HG03575 (cell line): Measurements from ENCODE around the gene AKIP1.
"Not testable (repeated sequence)": the region's sequence is repeated elsewhere in the genome, so short reads cannot be mapped to it uniquely, and the experiment has no call there.

Experiments
- ATAC-seq: cut with Tn5 transposase; IDR thresholded peaks from one replicate; pipeline ENCODE4 v1.9.1; 2021; ENCODE audit not compliant: unreplicated experiment, insufficient number of reproducible peaks, low FRiP score; ENCODE audit errors: extremely low read depth

The AKIP1 gene, protein sequence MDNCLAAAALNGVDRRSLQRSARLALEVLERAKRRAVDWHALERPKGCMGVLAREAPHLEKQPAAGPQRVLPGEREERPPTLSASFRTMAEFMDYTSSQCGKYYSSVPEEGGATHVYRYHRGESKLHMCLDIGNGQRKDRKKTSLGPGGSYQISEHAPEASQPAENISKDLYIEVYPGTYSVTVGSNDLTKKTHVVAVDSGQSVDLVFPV

DNA sequence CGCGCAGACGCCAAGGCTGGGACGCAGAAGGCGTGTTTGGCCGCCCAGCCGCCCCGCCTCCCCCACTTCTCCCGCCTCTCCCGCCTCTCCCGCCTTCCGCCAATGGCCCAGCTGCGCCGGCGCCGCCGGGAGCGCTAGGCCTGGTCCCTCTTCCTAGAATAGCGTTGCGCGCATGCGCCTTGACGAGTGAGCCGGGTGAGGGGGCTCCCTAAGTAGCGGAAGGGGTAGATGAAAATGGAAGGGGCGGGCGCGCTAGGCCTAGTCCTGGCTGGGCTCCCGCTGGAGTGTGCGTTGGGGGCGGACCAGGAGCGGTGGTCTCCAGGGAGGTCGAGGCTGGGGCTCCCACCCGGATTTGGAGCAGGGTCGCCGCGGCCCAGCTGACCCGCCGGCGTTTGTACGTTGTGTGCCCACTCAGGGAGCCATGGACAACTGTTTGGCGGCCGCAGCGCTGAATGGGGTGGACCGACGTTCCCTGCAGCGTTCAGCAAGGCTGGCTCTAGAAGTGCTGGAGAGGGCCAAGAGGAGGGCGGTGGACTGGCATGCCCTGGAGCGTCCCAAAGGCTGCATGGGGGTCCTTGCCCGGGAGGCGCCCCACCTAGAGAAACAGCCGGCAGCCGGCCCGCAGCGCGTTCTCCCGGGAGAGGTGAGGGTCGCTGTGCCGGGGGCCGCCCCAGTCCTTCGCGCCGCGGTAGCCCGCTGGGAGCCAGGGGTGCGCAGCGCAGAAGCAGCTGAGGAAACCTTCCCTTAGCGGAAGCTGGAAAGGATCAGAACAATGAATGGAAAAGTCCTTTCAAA, at the start of gene AKIP1:
Gene AKIP1 (plus strand): TSS at position 161 of the 795 bp plus-strand sequence. CDS start 261 bp downstream, at position 422.
- ATAC-seq: no peak

DNA sequence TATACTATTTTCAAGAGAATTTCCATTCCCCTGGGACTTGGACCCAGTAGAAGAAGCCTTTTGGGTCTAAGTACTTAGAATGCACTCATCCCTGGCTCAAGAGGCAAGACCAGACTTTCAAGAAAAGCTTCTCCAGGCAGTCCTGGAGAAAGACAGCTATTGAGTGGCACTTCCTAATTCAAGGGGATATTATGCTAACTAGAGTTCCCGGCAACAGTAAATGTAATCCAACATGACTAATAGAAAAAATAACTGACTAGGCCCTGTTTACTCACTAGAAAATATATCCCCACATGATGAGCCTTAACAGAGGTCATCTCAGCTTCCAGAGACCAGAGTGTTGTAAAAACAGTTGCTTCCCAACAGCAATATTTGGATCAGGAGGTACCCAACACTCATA, 47.2 kb upstream of the AKIP1 start:
- ATAC-seq: no peak

DNA sequence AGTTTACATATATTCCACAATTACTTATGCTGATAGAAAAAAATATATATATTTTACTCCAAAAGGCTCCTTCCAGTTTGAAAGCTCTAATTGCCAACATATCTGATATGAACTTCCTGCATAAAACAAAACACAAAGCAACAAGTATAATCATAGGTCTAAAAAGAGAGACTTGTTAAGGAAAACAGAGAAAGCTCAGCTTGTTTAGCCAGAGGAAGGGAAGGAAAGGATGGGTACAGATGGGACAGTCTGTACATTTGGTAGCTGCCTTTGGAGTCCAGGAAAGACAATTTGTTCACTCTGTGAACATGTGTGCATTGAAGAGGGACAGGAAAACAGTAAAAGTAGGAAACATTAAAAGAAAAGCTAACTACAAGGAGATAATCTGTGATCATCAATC, 45.7 kb upstream of the AKIP1 start:
- no peak for ATAC-seq

DNA sequence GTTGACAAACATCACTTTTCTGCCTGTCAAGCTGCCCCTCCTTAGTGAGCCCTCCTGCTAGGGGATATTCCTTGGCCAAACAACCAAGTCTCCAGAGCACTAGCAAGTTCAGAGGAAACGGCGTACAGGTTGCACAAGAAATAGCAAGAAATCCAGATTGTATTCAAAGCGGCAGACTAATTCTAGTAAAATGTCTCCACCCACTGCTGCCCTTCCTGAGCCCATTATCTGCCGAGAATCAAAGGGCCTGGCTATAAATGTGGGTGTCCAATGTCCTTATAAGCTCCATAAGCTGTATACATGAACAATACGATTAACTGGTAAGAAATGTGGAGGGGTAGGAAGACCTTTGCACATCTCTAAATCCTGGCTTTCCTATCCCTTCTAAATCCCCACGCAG, 44.0 kb upstream of the AKIP1 start:
- ATAC-seq: no peak

DNA sequence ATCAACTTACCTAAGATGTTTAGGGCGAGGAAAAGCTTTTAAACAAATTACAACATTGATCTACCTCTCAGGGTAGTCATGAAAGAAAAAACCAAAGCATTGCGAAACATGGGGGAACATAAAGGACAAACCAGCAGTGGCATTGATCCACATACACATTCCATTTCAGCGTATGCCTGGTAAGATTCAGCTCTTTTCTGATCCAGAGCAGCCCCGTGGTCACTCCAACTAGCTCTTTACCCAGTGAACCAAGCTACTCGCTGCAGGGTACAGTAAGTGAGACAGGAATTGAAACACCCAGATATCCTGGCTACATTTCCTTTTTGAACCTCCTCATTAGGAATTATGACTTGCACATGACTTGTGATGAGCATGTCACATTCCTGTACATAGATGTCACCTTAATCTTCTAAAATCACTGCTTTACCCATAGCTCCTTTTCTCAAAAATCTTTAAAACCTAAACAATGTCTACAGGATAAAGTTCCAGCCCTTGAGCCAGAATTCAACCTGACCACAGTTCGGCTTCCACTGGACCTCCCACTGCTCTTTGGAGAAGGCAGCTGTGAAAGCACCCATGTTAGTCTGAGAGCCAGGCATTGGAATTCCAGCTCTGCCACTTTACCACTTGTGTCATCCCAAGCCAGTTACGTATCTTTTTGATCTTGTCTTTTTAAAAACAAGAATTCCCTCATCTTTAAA, 42.9 kb upstream of the AKIP1 start:
- ATAC-seq: no peak

DNA sequence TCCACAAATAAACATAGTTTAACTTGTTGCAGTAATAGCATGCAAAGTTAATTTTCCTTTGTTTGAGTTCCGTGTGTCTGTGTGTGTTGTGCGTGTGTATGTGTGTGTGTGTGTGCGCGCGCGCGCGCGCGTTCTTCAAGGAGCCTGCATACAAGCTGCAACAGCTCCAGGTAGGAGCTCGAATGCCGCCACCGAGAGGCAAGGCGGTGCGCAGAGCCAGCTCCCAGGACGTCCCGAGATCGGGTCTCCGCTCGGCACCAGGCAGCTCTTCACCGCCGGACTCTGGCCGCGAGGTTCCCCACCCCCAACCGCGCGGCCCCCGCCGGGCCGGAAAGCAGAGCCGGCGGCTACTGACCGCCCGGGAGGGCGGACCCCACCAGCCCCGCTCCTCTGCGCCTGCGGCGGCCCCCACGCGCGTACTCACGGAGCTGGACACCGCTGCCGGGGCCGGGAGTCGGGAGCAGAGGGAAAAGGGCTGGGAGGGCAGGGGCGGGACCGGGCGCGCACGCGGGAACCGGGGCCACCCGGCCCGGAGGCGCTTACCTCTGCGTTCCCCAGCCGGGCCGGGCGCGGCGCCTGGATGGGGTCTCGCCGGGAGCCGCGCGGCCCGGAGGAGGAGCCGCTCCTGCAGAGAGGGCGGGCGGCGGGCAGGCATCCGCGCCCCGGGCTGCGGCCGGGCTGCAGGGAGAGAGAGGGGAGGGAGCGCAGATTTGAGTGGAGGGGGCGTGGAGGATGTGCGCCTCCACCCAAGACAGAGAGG, 40.4 kb upstream of the AKIP1 start:
- no peak for ATAC-seq

DNA sequence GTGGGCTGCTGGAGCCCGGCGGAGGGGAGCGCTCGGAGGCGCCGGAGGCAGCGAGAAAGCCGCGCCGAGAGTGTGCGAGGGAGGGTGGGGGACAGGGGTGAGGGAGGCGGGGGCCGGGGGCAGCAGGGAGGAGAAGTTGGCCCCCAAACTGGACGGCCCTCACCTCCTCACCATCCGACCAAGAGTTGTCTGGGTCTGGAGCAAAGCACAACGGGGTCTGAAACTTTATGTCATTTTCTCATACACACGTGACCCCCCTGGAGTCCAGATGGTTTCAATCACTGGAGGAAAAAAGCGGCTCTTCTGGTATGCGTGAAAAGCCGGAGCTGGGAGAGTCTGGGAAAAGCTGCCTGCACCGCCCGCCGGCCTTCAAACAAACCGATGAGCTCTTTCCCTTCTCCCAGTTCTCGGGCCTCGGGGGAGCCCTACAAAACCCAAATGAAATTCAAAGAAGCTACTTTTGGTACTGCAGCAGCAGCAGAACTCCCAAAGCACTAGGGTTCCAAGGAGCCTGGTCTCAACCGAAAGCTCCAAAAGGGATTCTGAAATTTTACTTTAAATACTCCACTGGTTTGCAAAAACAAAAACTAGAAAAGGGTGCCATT, 39.7 kb upstream of the AKIP1 start:
- ATAC-seq: no peak

DNA sequence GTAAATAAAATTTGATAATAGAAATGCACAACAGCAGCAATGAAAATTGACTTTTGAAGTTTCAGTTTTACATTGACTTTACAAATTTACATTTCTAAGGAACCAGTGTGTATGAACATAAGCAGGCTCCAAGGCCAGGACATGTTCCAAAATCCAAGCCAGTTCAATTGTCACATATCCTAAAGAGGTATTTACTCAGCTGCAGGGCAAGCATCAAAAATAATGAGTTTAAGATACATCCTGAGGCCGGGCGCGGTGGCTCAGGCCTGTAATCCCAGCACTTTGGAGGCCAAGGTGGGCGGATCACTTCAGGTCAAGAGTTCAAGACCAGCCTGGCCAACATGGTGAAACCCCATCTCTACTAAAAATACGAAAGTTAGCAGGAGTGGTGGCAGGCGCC, 39.0 kb upstream of the AKIP1 start:
- ATAC-seq: no peak

DNA sequence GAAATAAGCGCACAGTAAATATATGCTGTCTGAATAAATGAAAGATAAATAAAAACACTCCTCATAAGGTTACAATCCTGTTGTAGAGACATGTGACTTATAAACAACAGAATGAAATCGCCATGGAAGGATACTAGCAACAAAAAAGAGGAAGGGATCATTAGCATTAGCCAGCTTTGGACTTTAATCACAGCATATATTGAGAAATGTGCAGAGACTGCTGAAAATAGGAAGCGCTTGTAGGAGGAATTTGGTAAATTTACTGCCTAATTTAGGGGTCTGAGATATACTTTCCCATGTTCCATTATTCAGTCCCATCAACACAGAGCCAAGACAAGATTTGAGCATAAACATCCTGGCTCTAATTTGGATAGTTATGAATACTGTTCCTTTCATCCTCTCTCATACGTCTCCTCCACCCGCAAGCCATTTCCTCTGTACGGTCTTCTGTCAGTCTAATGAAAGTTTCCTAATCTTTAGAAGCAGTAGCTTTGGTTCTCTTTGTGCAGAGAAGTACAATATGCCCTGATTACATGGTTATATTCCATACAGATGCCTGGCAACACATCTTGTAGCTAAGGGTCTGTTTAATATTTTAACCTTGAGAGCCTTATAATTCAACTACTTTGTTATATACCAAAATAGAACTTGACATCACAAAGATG, 37.1 kb upstream of the AKIP1 start:
- no peak for ATAC-seq

DNA sequence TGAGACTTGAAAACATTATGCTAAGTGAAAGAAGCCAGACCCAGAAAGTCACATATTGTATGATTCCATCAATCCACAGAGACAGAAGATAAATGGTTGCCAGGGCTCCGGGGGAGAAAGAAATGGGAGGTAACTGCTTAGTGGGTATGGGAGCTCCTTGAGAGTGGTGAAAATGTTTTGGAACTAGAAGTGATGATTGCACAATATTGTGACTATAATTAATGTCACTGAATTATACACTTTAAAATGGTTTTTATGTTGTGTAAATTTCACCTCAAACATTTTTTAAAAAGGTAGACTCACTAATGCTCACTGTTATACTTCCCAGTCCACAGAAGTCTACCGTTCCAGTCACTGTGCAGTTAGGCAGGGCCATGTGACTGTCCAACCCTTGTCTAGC, 32.2 kb upstream of the AKIP1 start:
- no peak for ATAC-seq

DNA sequence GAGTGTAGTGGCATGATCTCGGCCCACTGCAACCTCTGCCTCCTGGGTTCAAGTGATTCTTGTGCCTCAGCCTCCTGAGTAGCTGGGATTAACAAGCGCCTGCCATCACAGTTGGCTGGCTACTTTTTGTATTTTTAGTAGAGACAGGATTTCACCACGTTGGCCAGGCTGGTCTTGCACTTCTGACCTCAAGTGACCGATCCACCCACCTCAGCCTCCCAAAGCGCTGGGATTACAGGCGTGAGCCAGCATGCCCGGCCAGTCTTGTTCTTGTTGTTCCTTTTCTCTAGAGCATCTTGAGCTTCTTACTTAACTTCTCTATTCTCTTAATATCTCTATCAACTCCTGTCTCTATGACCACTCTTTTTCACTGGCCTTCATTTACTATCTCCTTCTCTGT, 29.4 kb upstream of the AKIP1 start:
- not testable (repeated sequence) for ATAC-seq

DNA sequence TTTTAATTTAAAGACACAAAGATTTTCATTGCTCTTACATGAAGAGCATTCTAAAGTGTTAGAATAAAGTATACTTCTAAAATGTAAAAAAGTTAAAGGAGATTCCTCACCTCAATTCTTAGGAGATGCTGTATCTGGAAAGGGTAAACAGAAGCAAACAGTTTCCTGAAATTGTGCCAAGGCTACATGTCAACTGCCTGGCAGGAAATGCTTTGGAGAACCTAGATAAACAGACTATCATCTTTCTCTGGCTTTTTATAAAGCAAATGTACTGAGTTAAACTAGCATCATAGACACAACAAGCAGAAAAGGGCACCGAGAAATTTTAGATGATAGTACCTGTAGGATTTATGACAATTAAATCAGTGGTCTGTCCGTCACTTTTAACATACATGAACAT, 24.7 kb upstream of the AKIP1 start:
- no peak for ATAC-seq

DNA sequence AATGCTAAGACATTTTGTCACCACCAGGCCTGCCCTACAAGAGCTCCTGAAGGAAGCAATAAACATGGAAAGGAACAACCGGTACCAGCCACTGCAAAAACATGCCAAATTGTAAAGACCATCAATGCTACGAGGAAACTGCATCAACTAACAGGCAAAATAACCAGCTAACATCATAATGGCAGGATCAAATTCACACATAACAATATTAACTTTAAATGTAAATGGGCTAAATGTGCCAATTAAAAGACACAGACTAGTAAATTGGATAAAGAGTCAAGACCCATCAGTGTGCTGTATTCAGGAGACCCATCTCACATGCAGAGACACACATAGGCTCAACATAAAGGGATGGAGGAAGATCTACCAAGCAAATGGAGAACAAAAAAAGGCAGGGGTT, 19.8 kb upstream of the AKIP1 start:
- ATAC-seq: not testable (repeated sequence)

DNA sequence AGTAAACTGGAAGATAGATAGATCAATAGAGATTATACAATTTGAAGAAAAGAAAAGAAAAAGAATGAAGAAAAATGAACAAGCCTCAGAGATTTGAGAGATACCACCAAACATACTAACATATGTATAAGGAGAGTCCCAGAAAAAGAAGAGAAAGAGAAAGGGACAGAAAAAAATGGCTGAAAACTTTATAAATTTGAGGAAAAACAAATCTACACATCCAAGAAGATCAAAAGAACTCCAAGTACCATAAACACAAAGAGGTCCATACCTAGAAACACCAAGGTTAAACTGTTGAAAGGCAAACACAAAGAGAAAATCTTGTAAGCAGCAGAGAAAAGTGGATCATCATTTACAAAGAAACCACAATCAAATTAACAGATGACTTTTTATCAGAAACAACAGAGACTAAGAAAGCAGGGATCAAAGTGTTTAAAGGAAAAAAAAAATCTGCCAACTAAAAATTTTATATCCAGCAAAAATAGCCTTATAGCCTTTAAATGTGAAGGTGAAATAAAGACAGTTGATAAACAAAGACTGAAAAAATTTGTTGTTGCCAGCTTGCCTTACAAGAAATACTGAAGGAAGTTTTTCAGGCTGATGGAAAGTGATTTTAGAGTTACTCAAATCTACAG, 11.8 kb upstream of the AKIP1 start:
- no peak for ATAC-seq

DNA sequence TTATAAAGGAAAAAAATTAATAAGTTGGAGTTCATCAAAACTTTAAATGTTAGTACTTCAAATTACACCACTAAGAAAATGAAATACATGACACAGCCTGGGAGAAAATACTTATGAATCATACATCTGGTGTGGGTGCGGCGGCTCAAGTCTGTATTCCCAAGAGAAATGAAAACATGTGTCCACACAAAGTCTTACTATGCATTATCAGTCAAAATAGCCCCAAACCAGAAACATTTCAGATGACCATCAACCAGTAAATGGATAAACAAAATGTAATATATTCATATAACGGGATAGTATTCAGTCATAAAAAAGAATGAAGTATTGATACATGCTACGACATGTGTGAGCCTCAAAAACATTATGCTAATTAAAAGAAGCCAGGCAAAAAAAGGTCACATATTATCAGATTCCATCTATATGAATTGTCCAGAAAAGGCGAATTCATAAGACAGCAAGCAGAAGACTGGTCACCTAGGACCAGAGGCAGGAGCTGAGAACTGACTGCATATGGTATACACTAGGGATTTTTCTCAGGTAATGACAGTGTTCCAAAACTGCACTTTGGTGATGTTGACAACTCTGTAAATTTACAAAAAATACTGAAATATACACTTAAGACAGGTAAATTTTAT, 5.3 kb upstream of the AKIP1 start:
- ATAC-seq: no peak

DNA sequence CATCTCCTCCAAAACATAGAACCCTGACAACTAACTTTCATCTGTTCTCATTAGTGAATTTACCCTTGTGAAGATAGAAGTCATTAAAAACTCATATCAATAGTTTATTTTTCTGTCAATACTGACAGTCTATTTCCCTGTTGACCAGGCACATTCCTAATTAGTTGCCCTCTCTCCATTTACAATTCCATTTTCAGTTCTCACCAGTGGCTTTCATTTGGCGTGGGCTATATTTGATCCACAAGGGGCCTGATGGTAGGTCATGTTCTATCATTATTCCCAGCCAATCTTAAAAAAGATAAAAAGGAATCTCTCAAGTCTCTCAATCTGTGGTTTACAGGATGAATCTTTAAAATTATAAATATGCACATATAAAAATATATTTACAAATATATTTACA, 3.9 kb upstream of the AKIP1 start:
- ATAC-seq: no peak

DNA sequence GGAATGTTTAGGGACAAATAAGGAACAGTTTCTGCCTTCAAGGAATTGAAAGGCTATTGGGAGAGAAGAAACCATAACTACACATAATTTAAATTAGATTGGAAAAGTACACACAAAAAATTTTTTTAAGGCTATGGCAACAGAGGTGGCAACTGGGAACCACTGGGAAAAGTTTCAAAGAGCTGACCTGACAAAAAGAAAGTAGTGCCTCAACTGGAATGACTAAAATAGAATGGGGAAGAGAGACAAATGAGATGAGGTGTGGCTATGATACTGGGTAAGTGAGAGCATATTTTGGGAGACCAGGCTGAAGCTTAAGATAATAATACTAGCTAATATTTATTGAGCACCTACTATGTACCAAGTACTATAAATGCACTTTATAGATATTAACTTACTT, 2.9 kb upstream of the AKIP1 start:
- ATAC-seq: no peak

DNA sequence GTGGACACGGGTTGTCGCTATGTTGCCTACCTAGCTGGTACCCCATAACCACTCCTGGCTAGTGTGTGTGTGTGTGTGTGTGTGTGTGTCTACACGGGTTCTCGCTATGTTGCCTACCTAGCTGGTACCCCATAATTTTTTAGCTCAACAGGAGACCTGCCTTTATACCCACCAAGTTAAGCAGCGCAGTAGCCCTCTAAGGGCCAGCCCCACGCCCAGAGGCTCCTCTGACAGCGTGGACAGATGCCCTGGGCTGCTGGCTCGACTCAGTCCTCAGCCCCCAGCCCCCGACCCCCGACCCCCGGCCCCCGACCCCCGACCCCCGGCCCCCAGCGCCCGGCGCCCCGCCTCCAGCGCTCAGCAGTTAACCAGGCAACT, 351 bp upstream of the AKIP1 start:
- ATAC-seq: no peak
